ENCODE results near the gene BRSK2. TPM values are rescaled to one million over a fixed set of nuclear protein-coding genes. Genes with fewer than 3 reads are reported as not detected.
"Not testable (repeated sequence)": the region's sequence is repeated elsewhere in the genome, so short reads cannot be mapped to it uniquely, and the experiment has no call there.

Gene BRSK2
- total RNA-seq, 4 donors from 2014 or later = 1.4 to 8.6 (median 2.0) TPM

DNA sequence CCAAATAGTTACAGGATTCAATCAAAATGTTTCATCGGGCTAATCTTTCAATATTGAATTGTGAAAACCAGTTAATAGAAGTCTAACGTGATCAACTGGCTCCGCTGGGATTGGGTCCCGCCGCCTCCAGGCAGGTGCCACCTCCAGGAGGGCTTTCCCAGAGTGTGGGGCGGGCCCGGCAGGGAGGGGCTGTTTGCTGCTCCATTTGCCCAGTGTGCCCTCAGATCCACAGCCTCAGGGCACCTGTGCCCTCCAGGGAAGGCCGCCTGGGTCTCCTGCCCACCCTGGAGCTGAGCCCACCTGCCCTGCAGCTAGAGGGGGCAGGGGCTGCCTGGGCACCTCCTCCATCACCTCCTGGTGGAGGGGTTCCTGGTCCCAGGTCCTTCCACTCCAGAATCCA is 17.9 kb downstream of the BRSK2 start:
- Histone ChIP-seq H3K4me1 (no peaks in the 10 kb centered on the region), H3K9me3 (no peaks in the 10 kb centered on the region), H3K27me3 (peaks cover 73% of the 10 kb centered on the region), H3K36me3 (no peaks in the 10 kb centered on the region), H3K4me3 (no peak overlapping the region), H3K27ac (no peak overlapping the region)
- no peak for ATAC-seq
- TF ChIP-seq POLR2AphosphoS5 (IDR thresholded peaks at IDR 0.05) = no peak
- TF ChIP-seq EP300 (IDR thresholded peaks at IDR 0.05) = no peak
- TF ChIP-seq POLR2A (IDR thresholded peaks at IDR 0.05) = no peak
- TF ChIP-seq, protein P1, sequence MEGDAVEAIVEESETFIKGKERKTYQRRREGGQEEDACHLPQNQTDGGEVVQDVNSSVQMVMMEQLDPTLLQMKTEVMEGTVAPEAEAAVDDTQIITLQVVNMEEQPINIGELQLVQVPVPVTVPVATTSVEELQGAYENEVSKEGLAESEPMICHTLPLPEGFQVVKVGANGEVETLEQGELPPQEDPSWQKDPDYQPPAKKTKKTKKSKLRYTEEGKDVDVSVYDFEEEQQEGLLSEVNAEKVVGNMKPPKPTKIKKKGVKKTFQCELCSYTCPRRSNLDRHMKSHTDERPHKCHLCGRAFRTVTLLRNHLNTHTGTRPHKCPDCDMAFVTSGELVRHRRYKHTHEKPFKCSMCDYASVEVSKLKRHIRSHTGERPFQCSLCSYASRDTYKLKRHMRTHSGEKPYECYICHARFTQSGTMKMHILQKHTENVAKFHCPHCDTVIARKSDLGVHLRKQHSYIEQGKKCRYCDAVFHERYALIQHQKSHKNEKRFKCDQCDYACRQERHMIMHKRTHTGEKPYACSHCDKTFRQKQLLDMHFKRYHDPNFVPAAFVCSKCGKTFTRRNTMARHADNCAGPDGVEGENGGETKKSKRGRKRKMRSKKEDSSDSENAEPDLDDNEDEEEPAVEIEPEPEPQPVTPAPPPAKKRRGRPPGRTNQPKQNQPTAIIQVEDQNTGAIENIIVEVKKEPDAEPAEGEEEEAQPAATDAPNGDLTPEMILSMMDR (IDR thresholded peaks at IDR 0.05) = no peak
- WGBS, 2 donors (ENCODE audit: low coverage in 1 of 2) = 100% methylated on average over 2 of the region's 8 CpGs; no CpG with 5 or more reads in 1 of the 2 donors

DNA sequence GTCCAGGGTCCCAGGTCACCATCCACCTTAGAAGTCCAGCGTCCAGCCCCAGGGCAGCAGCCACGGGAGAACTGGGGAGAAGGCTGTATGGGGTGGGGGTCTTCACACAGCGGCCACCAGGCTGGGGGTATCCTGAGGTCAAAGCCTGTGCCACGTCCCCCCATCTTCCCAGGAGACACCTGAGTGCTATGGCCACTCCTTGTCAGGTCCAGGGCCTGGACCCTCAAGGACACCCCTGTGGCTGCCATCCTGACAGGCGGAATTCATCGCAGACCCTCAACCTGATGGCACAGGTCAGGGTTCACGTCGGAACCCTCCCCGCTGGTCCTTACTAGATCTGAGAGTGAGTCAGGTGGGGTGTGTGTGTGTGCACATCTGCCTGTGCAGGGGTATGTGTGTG is 18.6 kb downstream of the BRSK2 start:
- no peaks in the 10 kb centered on the region for H3K36me3 ChIP-seq
- no CpG with 5 or more reads among the region's 9 CpGs for WGBS, 2 donors (ENCODE audit: low coverage in 1 of 2)
- no peaks in the 10 kb centered on the region for H3K9me3 ChIP-seq
- no peak overlapping the region for H3K27ac ChIP-seq
- no peak for ATAC-seq
- H3K27me3 ChIP-seq = peaks cover 73% of the 10 kb centered on the region
- H3K4me1 ChIP-seq = no peaks in the 10 kb centered on the region
- TF ChIP-seq EP300 (IDR thresholded peaks at IDR 0.05) = no peak
- no peak for TF ChIP-seq POLR2A (IDR thresholded peaks at IDR 0.05)
- TF ChIP-seq, protein P1 (IDR thresholded peaks at IDR 0.05) = no peak
- no peak for TF ChIP-seq POLR2AphosphoS5 (IDR thresholded peaks at IDR 0.05)
- H3K4me3 ChIP-seq = no peak overlapping the region

DNA sequence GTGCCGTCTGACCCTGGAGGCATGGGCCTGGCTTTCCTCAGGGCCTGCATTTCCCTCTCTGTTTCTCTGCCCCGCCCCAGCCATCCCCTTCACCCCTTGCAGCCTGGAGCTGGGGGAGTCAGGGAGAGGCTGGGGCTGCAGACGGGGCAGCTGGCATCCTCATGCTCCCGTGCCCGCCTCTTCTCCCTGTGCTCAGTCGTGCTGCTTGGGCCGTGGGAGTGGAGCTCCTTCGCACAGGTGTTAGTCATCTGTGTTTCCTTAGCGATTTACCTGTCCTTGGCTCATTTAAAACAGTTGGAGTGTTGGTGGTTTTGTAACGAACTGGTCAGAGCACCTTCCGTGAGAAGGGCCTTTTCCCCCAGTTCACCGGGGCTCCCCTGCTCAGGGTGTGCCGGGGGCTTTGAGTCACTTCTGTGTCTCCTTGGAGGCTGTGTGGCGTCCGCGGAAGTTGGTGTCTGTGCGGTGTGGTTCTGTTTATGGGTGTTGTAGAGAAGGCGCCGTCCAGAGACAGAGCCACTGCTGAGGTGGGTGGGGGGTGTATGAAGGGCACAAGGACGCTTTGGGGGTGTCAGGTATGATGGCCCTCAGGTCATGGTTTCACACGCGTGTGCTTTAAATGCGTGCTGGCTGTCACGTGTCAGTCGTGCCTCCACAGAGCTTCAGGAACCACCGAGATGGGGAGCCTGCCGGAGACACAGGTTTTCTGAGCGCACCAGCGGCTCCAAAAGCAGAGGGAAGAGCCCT is 19.5 kb downstream of the BRSK2 start:
- WGBS, 2 donors (ENCODE audit: low coverage in 1 of 2) = 70 to 78% methylated on average over 2 to 3 of the region's 29 CpGs
- TF ChIP-seq EP300 (IDR thresholded peaks at IDR 0.05) = no peak
- TF ChIP-seq POLR2A (IDR thresholded peaks at IDR 0.05) = no peak
- no peak for TF ChIP-seq POLR2AphosphoS5 (IDR thresholded peaks at IDR 0.05)
- TF ChIP-seq, protein P1 (IDR thresholded peaks at IDR 0.05) = no peak
- H3K4me1 ChIP-seq = no peaks in the 10 kb centered on the region
- no peak overlapping the region for H3K27ac ChIP-seq
- ATAC-seq = no peak
- no peak overlapping the region for H3K4me3 ChIP-seq
- no peaks in the 10 kb centered on the region for H3K9me3 ChIP-seq
- peaks cover 67% of the 10 kb centered on the region for H3K27me3 ChIP-seq
- no peaks in the 10 kb centered on the region for H3K36me3 ChIP-seq

- H3K36me3 ChIP-seq, ATAC-seq, H3K4me3 ChIP-seq, H3K4me1 ChIP-seq, H3K9me3 ChIP-seq, H3K27ac ChIP-seq: not testable (repeated sequence)
- no CpG with 5 or more reads among the region's 29 CpGs for WGBS, 2 donors (ENCODE audit: low coverage in 1 of 2)
- peaks cover 62% of the 10 kb centered on the region for H3K27me3 ChIP-seq
These were observed 20.1 kb downstream of the BRSK2 start for GRCh38 chr11:1409852-1410125.

- Histone ChIP-seq H3K4me3 (no peak overlapping the region), H3K27ac (no peak overlapping the region), H3K4me1 (no peaks in the 10 kb centered on the region), H3K36me3 (no peaks in the 10 kb centered on the region), H3K9me3 (no peaks in the 10 kb centered on the region), H3K27me3 (peaks cover 54% of the 10 kb centered on the region)
- no peak for ATAC-seq
- TF ChIP-seq, protein P1 (IDR thresholded peaks at IDR 0.05) = no peak
- no peak for TF ChIP-seq POLR2A (IDR thresholded peaks at IDR 0.05)
- no peak for TF ChIP-seq EP300 (IDR thresholded peaks at IDR 0.05)
- 72 to 80% methylated on average over 3 to 15 of the region's 35 CpGs for WGBS, 2 donors (ENCODE audit: low coverage in 1 of 2)
These were observed 20.9 kb downstream of the BRSK2 start for GRCh38 chr11:1410366-1411291.

All from gastroesophageal sphincter (tissue), 4 donors.